ENCODE results near the gene CCT8.

CCT8 gene

GRCh38 chr21:29077651-29078090 lies 4.2 kb upstream of the CCT8 start:
- DNase-seq (ENCODE audit: low read depth): no peak

GRCh38 chr21:29076731-29077640 lies 3.5 kb upstream of the CCT8 start:
- DNase-seq (ENCODE audit: low read depth): peak; percentile 43

GRCh38 chr21:29075706-29076466 lies 2.4 kb upstream of the CCT8 start:
- no peak for DNase-seq (ENCODE audit: low read depth)

- no peak for DNase-seq (ENCODE audit: low read depth)
Measured at GRCh38 chr21:29074783-29075182, 1.3 kb upstream of the CCT8 start.

GRCh38 chr21:29074007-29074376 lies 544 bp upstream of the CCT8 start:
- no peak for DNase-seq (ENCODE audit: low read depth)

GRCh38 chr21:29072873-29073221 lies 601 bp downstream of the CCT8 start:
- DNase-seq (ENCODE audit: low read depth): no peak

GRCh38 chr21:29064850-29065481 lies 8.5 kb downstream of the CCT8 start:
- no peak for DNase-seq (ENCODE audit: low read depth)

GRCh38 chr21:29056538-29057050 lies 16.9 kb downstream of the CCT8 start:
- no peak for DNase-seq (ENCODE audit: low read depth)

GRCh38 chr21:29056005-29056404 lies 17.4 kb downstream of the CCT8 start:
- no peak for DNase-seq (ENCODE audit: low read depth)

GRCh38 chr21:29055080-29055479 lies 18.4 kb downstream of the CCT8 start:
- no peak for DNase-seq (ENCODE audit: low read depth)

- DNase-seq (ENCODE audit: low read depth): no peak
Measured at GRCh38 chr21:29053656-29054055, 19.8 kb downstream of the CCT8 start.

- no peak for DNase-seq (ENCODE audit: low read depth)
Measured at GRCh38 chr21:29053011-29053553, 20.4 kb downstream of the CCT8 start.

GRCh38 chr21:29052224-29052623 lies 21.2 kb downstream of the CCT8 start:
- no peak for DNase-seq (ENCODE audit: low read depth)

- DNase-seq (ENCODE audit: low read depth): no peak
Measured at GRCh38 chr21:29034678-29035077, 38.8 kb downstream of the CCT8 start.

GRCh38 chr21:29033871-29034270 lies 39.6 kb downstream of the CCT8 start:
- DNase-seq (ENCODE audit: low read depth): no peak

- DNase-seq (ENCODE audit: low read depth): no peak
Measured at GRCh38 chr21:29033301-29033700, 40.1 kb downstream of the CCT8 start.

- no peak for DNase-seq (ENCODE audit: low read depth)
Measured at GRCh38 chr21:29030909-29031308, 42.5 kb downstream of the CCT8 start.

- no peak for DNase-seq (ENCODE audit: low read depth)
Measured at GRCh38 chr21:29029524-29029923, 43.9 kb downstream of the CCT8 start.

- DNase-seq (ENCODE audit: low read depth): no peak
Measured at GRCh38 chr21:29025328-29025713, 48.1 kb downstream of the CCT8 start.

- DNase-seq (ENCODE audit: low read depth): peak; percentile 87
Measured at GRCh38 chr21:29024474-29025327, 48.7 kb downstream of the CCT8 start, which contains the start of gene USP16. USP16 (plus strand) TSS chr21:29024668; CDS start chr21:29027914, 3,246 bp downstream.

GRCh38 chr21:29022166-29022565 lies 51.3 kb downstream of the CCT8 start:
- DNase-seq (ENCODE audit: low read depth): no peak

Data from stimulated activated CD8-positive, alpha-beta memory T cell treated with anti-CD3 and anti-CD28 coated beads, Interleukin-12 subunit alpha, Interleukin-12 subunit beta, amount 100 ng/mL, for 4 hours (primary cell).